Measurements from ENCODE around the gene BLID.

The BLID gene

DNA sequence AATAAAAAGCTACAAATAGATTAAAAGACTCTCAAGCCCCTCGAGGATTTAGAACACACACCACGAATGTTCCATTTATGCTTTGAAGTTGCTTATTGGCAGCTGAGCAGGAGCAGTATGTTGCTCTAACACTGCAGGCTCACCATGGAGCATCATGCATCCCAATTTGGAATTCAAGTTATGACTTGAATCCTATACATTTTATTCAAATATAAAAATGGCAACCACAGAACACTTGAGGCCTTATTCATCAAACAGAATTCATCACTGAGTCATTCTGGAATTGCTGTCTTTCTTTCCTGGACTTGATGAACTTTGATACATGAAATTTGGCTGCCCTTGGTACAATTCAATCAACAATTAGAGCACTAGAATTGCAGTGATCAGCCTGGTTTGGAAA lies 24.5 kb upstream of the BLID start:
- no peak overlapping the region for H3K4me3 ChIP-seq (ENCODE audit: low read depth, low read length)

DNA sequence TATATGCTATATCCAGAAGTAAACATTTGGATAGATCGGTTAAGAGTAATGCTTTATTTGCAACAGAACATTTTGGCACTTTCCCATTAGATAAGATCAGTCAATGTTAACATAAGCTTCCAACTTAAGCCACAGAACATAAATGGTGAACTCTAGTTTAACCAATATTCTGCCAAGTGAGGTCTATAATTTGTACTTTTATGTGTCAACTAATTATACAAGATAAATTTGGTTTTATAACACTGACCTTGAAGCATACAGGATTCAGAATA lies 23.5 kb upstream of the BLID start:
- H3K4me3 ChIP-seq (ENCODE audit: low read depth, low read length), result no peak overlapping the region

DNA sequence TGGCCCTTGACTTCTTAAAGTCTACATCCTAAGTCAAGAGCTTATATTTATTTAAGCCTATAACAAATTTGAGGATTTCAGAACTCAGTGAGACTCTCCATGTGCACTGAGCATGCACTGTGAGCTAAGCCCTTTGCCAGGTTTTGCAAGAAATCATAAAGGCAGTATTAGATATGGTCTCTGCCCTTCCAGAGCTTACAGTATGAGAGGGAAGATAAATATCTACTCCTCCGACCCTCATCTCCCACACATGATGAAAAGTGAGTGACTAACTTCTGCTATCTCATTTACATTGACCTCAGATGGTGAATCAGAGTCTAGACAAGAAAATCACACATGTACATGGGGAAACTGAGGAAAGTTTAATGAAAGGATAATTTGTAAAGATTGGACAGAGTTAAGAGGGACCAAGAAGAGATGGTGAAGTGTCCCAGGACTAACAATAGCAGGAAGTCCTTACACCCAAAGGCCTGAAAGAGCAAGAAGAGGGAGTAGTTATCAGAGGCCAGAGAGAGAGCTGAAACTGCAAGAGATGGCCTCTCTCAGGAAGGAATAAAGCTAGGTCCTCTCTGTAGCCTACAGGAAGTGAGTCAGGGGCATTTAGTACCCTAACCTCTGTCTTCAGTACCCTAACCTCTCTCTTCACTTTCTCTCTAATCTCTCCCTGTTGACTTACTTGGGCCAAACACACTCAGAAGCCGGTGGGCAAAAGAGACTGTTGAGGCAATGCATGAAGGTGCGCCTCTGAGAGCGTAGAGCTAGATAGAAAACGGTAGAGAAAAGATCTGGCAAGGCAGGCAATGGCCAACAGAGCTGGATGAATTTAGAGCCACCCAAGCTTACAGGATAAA lies 23.0 kb upstream of the BLID start:
- H3K4me3 ChIP-seq (ENCODE audit: low read depth, low read length), result no peak overlapping the region

DNA sequence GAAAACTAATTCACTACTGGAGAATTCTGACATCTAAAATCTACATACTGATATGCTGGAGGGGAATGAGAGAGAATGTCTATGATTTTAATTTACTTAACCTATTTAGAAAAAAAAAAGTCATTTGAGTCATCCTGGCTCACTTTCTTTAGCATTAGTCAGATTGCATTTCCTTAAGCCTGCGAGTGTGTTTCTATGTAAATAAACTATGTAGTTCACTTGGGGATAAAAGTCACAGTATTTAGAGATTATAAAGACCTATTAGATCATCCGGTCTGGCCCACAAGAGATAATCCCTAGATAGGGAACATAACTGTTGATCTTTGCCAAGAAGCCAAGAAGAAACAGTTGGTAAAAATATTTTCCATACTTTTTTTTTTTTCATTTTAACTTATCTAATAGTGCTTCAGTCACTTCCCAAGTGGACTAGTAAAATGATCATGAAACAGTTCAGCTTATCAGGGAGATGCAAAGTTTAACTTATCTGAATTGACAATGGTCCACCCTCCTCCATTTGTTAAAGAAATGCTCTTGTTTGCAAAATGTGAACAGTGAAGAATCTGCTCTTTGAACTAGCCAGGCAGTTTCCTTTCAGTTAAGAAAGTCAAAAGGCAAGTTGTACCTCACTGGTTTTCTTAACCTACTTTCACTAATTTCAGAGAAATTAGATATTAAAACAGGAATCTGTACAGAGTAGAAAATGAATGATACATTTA lies 21.2 kb upstream of the BLID start:
- no peak overlapping the region for H3K4me3 ChIP-seq (ENCODE audit: low read depth, low read length)

DNA sequence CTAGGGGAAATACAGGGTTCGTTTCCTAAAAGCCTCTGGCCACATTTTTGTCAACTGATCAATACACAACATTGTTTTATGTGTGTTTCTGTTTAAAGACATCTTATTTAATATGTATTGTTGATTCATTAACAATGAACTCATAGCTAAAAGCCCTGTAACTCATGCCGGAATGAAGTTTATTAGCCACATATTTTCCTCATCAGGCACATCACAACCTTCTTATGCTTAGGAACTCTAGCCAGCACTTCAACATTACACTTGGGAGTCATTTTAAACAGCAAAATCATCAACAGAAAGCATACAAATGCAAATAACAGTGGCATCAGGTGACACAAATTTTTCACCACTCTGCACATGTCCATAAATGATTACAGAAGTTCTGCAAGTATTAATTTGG lies 15.1 kb upstream of the BLID start:
- no peak overlapping the region for H3K4me3 ChIP-seq (ENCODE audit: low read depth, low read length)

DNA sequence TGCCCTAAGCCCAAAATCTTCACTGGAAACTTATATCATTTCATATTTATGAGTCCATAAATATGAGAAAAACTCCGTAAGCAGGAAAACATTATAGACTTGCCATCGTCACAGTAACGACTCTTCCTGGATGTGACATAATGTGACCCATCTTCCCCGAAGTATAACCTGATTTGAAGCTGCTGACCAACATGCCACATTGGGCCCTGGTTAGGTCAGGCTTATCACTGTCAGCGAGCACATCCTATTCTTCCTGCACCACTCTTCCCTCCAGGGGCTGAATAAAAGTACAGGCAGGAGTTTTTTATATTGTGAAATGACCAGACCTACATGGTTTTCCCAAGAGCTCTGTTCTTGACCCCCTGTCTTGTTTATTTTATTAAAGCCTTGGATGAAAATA lies 12.1 kb upstream of the BLID start:
- H3K4me3 ChIP-seq (ENCODE audit: low read depth, low read length), result no peak overlapping the region

DNA sequence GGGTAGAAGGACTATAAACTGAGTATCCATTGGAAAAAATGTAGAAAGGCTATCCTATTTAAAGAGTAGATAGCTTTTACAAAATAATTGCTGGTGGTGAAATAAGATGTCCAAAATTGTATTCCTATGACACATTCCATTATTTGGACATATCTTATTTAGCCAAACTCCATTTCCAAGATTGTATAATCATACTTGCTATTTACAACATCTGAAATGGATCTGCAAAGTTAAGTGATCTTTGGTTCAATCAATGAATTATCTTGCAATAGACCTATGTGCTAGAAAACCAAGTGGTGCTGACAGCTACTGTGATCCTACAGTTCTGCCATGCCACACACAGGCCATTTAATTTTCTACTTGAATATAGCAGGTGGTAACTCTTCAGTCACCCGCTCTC lies 11.0 kb upstream of the BLID start:
- H3K4me3 ChIP-seq (ENCODE audit: low read depth, low read length), result no peak overlapping the region

DNA sequence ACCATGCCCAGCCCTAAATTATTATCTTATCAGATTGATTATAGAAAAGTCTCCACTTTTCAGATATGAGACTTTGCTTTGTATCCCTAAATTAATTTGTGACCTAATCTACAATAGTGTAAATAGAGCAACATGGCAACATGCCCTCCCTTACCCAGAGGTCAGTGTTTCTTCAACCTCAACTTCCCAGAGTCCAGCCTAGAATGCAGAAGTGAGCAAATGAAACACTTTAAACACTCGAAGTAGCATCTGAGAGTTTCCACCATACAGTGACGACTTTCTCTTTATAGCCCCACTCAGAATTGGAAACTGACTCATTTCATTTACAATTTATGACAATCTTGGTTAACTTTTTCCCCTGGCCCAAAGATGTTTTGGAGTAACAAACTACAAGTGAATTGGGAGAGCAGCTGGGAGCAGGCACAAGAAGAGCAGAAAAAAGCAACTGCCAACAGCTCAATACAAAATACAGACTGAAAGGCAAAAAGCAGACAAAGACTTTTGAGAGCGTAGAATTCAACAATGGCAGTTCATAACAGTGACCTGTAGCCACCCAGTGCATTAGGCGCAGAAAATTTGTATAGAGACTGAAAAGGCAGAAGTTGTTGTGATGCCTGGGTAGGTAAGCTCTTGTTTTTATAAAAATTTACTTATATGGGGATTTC lies 10.1 kb upstream of the BLID start:
- H3K4me3 ChIP-seq (ENCODE audit: low read depth, low read length), result no peak overlapping the region

DNA sequence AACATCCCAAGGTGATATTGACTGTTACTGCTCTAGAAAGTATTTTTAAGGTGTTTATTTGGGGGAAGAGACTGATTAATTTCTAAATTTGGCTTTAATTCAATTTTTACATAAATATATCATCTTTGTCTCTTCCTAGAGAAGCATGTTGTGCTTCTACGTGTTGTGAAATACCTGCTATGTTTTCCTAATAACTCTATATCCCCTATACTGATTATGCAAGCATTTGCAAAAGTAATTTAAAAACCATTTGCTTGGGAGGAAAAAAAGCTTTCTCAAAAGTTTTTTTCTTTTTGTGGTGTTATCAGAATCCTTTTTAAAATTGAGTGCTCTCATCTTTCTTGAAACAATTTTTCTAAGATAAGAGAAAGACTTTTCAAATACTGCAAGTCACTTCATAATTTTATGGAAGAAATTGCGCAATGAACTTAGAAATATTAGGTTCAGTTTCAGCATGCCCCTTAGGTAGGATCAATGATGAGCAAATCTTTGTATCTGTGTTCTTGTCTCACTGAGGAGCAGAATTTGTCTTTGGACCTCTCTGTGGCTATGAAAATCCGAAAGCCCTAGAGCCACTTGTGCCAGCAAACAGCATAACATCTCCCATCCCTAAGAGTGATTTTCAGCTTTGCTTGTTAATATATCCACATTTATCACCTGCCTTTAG lies 7.4 kb upstream of the BLID start:
- no peak overlapping the region for H3K4me3 ChIP-seq (ENCODE audit: low read depth, low read length)

DNA sequence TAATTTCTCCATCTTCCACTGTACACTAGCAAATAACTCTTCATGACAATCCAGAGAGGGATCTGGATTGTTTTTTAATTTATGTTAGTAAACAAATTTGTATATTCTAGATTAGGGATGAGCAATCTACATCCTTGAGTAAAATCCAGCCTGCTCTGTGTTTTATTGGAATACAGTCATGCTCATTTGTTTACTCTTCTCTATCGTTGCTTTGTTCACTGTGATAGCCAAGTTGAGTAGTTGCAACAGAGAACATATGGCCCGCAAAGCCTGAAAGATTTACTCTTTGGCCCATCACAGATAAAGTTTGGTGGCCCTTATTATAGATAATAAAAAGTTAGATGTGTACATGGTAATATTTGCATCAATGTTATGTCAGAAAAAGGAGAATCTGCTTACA lies 6.2 kb upstream of the BLID start:
- H3K4me3 ChIP-seq (ENCODE audit: low read depth, low read length), result no peak overlapping the region

DNA sequence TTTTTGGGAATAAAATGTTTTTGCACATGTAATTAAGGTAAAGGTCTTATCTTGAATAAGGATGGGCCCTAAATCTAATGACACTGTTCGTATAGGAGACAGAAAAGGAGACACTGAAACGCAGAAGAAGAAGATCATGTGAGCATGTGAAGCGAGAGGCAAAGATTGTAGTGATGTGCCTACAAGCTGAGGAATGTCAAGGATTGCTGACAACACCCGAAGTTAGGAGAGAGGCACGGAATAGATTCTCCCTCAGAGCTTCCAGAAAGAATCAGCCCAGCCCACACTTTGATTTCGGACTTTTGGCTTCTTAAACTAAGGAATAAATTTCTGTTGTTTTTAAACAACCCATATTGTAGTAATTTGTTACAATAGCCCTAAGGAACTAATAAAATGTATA lies 4.1 kb upstream of the BLID start:
- H3K4me3 ChIP-seq (ENCODE audit: low read depth, low read length), result no peak overlapping the region

DNA sequence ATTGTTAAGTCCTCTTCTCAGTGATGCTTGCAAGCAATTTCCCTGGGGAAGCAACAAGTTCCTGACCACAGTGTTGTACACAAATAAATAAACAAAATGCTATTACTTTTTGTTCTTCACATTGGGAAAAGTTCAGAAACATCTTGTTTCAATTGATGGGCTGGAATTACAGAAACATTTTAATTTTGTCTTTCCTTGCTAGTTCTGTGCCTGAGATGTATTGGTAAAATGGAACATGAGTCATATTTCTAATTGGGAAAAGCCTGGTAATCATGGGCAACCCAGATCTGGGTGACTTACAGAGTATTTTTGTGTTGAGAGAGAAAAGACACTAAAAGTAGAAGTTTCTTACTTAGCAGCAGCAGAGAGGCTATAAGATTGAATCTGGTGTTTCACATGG lies 576 bp upstream of the BLID start:
- H3K4me3 ChIP-seq (ENCODE audit: low read depth, low read length), result no peak overlapping the region

DNA sequence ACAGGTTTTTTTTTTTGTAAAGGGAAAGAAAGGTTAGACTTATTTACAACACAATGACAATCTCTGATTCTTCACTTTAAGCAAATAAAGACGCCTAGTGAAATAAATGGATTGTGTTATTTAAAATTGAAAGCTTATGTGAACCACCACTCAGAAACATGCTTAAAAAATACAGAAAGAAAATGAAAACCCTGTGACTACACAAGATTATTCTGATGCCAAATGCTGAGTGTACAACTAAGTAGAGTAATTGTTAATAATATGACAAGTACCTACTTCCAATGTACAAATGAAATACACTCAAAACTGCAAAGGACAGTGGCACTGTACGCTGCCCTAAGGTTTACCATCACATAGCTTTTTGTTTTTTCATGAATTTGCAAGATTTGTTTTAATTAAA lies 1.0 kb downstream of the BLID start:
- no peak overlapping the region for H3K4me3 ChIP-seq (ENCODE audit: low read depth, low read length)

DNA sequence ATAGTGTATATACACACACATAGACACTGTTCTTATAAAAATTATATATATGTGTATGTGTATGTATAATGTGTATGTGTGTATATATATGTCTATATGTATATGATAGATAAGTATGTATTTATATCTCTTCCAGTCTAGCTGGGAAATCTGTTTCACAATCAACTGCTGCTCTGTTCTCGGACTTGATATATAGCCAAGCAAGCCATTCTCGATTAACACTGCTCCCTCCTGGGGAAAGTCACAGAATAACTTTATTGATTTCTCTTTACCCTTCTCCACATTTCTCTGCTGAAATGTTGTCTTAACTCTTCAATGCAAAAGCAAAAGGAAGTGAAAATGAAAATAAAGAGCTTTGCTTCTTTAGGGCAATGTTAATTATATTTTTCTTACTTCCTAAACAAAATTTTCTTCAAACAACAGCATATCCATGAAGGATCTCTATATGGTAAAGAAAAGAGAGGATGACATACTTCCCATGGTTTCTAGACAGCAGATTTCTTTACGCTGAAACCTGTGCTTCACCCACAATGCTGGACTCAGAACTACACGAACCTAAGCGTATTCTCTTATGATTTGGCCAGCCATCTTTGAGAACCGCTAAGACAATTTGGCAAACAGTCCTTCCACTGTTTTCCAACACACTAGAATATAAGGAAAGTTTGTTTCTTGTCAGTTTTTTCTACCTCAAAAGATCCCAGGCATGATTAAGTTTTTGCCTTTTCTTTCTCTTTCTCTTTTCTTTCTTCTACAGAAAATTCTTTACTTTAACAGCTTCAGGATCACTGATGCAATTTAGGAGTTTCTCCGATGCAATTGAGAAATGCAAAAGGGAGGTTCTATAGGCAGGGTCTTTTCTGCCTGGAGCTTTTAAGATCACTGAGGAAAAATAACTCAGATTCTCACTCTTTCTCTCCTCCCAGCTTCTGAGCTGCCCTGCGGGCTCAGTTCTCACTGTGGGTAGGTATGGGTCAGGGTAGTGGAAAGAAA lies 1.9 kb downstream of the BLID start:
- no peak overlapping the region for H3K4me3 ChIP-seq (ENCODE audit: low read depth, low read length)

DNA sequence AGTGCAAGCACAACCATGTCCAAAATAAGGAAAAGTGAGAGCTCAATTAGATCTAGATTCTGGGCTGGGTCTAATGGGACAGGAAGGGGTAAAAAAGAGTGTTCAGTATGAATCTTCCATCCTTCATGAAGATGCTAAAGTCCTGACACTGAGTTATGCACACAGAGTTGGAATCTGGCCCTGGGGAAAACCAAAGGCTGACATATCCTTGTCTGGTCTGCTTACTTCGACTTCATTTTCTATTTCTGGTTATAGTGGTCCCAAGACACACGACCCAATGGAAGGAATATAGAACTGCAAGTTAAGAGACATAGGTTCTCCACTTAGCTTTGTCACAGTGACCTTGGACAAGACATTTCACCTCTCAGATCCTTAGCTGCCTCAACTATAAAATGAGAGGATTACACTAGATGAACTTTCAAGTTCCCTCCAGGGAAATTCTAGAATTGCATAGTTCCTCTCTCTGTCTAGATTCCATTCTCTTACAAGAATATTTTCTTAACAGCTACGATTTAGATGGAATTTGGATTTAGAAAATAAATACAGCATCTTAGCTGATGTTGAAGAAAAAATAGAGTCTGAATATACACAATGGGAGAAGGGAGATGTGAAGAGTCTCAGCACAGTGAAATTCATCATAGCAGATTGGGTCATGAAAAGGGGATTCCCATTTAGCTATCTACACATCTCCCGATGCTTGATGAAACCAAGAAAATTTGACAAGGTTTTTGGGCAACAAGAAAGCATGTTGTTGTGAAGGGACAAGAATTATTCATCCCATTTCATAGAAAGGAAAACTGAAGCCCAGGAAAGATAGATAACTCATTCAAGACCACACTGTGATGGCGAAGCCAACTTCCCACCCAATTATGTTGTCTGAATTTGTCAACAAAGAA lies 3.3 kb downstream of the BLID start:
- H3K4me3 ChIP-seq (ENCODE audit: low read depth, low read length), result no peak overlapping the region

DNA sequence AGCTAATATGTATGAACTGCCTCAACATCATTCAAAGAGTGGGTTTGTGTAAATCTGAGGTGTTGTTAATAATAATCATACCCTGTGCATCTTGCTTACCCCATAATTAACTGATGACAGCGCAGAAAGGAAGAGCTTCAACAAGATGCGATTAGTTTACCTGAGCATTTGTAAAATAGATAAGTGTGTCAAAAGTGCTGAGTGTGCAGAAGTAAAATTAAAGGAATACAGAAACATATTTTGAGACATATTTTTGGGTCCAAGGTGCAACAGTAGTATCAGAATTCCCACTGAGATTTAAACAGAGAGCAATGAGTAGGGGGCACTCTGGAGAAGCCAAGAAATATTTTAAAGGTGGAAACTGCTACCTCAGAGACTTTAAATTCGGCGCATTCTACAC lies 6.1 kb downstream of the BLID start:
- H3K4me3 ChIP-seq (ENCODE audit: low read depth, low read length), result no peak overlapping the region

DNA sequence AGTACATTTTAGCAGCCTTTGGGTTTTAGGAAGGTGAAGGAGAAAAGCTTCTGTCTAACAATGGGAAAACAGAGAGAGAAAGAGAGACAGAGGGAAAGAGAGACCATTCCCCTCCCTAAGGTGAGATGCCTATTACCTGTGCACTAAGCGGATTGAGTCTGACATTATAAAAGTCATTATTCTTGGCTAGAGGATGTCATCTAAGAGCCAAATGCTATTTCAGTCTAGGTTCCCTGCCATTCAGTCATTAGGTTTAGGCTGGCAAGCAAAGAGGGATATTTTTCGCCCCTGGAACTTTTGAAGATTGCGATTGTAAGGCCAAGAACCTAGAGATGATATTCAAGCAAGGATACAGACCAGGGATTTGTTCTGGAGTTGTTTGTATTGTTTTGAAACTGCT lies 7.2 kb downstream of the BLID start:
- no peak overlapping the region for H3K4me3 ChIP-seq (ENCODE audit: low read depth, low read length)

DNA sequence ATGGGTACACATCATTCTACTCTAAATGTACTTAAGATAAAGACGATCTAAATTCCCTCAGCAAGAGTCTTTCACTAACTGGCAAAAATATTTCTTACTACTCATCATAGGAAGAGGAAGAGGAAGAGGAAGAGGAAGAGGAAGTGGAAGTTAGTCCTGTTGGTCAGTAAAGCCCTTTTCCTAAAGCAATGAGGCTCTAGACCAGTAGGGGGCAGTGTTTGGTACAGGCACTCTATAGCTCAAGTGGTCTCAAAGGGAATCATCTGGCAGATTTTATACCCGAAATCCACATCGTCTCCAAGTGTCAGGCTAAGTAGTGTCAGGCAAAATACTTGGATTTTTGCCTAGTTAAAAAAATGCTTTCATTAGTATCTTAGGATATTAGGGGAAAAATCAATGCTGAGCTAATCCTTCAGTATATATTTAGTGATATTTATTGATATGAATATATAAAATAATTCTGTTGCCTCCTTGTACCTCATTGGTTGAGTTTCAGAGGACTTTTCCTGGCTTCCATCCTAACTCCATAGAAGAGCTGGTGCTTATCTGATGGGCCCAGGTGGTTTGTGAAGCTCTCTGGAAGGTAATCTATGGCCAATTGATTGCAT lies 7.7 kb downstream of the BLID start:
- no peak overlapping the region for H3K4me3 ChIP-seq (ENCODE audit: low read depth, low read length)

DNA sequence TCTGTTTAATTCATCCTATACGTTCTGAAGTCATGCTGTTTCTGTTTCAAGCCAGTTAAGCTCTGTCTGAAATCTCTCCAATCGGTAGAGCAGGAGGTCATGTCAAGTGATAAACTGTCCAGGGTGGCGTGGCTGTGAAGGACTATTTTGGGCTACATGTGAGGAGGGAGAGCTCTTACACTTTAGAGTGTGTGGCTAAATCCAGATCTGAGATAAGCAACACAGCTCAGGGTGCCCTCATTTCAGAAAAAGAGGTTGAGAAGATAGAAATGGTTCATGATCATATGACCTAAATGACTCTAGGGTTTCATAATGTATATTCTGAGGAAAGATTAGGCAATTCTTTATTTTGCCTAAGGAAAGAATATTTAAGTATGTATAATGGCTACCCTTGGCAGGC lies 8.4 kb downstream of the BLID start:
- no peak overlapping the region for H3K4me3 ChIP-seq (ENCODE audit: low read depth, low read length)
